H1 (cell line): Measurements from ENCODE around the gene GATAD2B. TPM values are rescaled to one million over a fixed set of nuclear protein-coding genes. Genes with fewer than 3 reads are reported as not detected.
"Not testable (repeated sequence)": the region's sequence is repeated elsewhere in the genome, so short reads cannot be mapped to it uniquely, and the experiment has no call there.

ENCODE experiments used
- CTCF ChIA-PET: fragments of 300-600 bp; sonication (Branson Sonifier 250); formaldehyde crosslinking; loops from one replicate; lab custom pipeline; 2021; ENCODE audit not compliant: partially characterized antibody; lab: Charles Lee
- POLR2A ChIA-PET: fragments of 300-600 bp; sonication (Branson Sonifier 250); formaldehyde crosslinking; loops from one replicate; lab custom pipeline; 2021; ENCODE audit warnings: inconsistent platforms; ENCODE audit not compliant: partially characterized antibody; lab: Charles Lee
- DNase-seq, 2 experiments: peaks; one replicate each; pipeline versions ENCODE4 v3.0.0 to v3.0.0-alpha.2; 2010 to 2022; ENCODE audit warnings: low spot score in 2 of 2, low read depth in 1 of 2, mixed read lengths in 1 of 2
- FAIRE-seq: peaks from 2 replicates; lab custom pipeline; 2011; peaks lifted over from hg19 to GRCh38; lab: Jason Lieb, UNC
- H2AFZ ChIP-seq: 2 replicates; pipeline ENCODE4 v1.8.1; 2012; ENCODE audit warnings: low read length, inconsistent platforms
- H2AK5ac ChIP-seq: 2 replicates; pipeline ENCODE4 v1.6.1; 2013; ENCODE audit warnings: low read depth, low read length
- H2BK120ac ChIP-seq: replicated peaks from 2 replicates; pipeline ENCODE3; 2013; ENCODE audit warnings: low read depth, low read length, inconsistent platforms
- H2BK12ac ChIP-seq: 2 replicates; pipeline ENCODE4 v1.6.1; 2013; ENCODE audit warnings: low read depth, low read length
- H2BK15ac ChIP-seq: 2 replicates; pipeline ENCODE4 v1.6.1; 2013; ENCODE audit warnings: low read length
- H2BK20ac ChIP-seq: 2 replicates; pipeline ENCODE4 v1.6.1; 2013; ENCODE audit warnings: low read length
- H2BK5ac ChIP-seq: 2 replicates; pipeline ENCODE4 v1.6.1; 2013; ENCODE audit warnings: low read depth, low read length
- H3K14ac ChIP-seq: 2 replicates; pipeline ENCODE4 v1.6.1; 2013; ENCODE audit warnings: inconsistent platforms; ENCODE audit not compliant: insufficient read length
- H3K18ac ChIP-seq: 2 replicates; pipeline ENCODE4 v1.6.1; 2013; ENCODE audit warnings: low read length; ENCODE audit errors: extremely low read depth
- H3K23ac ChIP-seq: 2 replicates; pipeline ENCODE4 v1.6.1; 2013; ENCODE audit warnings: inconsistent platforms; ENCODE audit not compliant: insufficient read length
- H3K23me2 ChIP-seq: 2 replicates; pipeline ENCODE4 v1.6.1; 2013; ENCODE audit warnings: low read depth, low read length
- H3K27ac ChIP-seq: 2 replicates; pipeline ENCODE4 v1.6.1; 2011; ENCODE audit warnings: low read depth, low read length, inconsistent platforms
- H3K27me3 ChIP-seq, 4 experiments: replicated peaks in 1 of 4; 1 replicate in 1 of 4; 2 replicates in 3 of 4; pipeline versions ENCODE4 v1.6.1 to v1.8.1; 2011 to 2013; ENCODE audit warnings: low read length in 3 of 4, mild to moderate bottlenecking in 3 of 4, inconsistent platforms in 2 of 4, mixed read lengths in 2 of 4, moderate library complexity in 1 of 4; ENCODE audit not compliant: control insufficient read depth in 3 of 4, insufficient read depth in 3 of 4; ENCODE audit errors: extremely low read depth in 1 of 4
- H3K36me3 ChIP-seq, 4 experiments: 2 replicates each; pipeline versions ENCODE4 v1.6.1 to v1.8.1; 2011 to 2013; ENCODE audit warnings: mild to moderate bottlenecking in 4 of 4, low read length in 3 of 4, moderate library complexity in 2 of 4, control low read depth in 1 of 4, inconsistent platforms in 1 of 4; ENCODE audit not compliant: insufficient read depth in 4 of 4, control insufficient read depth in 2 of 4
- H3K4ac ChIP-seq: replicated peaks from 2 replicates; pipeline ENCODE3; 2013; ENCODE audit warnings: low read length, low read depth, mixed read lengths, inconsistent platforms; ENCODE audit not compliant: insufficient read length
- H3K4me1 ChIP-seq, 4 experiments: replicated peaks in 1 of 4; 1 replicate in 1 of 4; 2 replicates in 3 of 4; pipeline versions ENCODE4 v1.6.1 to v1.8.1; 2011 to 2013; ENCODE audit warnings: low read length in 3 of 4, inconsistent platforms in 2 of 4, mixed read lengths in 1 of 4; ENCODE audit not compliant: insufficient read depth in 4 of 4, control insufficient read depth in 3 of 4
- H3K4me2 ChIP-seq, 2 experiments: 2 replicates each; pipeline versions ENCODE4 v1.6.1 to v1.8.1; 2011 to 2013; ENCODE audit warnings: low read depth in 2 of 2, low read length in 2 of 2, control low read depth in 1 of 2, inconsistent platforms in 1 of 2, mild to moderate bottlenecking in 1 of 2; ENCODE audit not compliant: insufficient read depth in 1 of 2
- H3K4me3 ChIP-seq, 4 experiments: fragments of 200-600, 300-600 bp in 1 of 4; sonication (generic), shearing (Covaris generic), sonication (Bioruptor Twin) in 1 of 4; 2 replicates each; pipeline versions ENCODE4 v1.5.1 to v1.8.1; 2011 to 2016; ENCODE audit warnings: low read length in 4 of 4, low read depth in 3 of 4, control low read depth in 2 of 4, inconsistent platforms in 2 of 4, mild to moderate bottlenecking in 2 of 4, mixed read lengths in 1 of 4, moderate library complexity in 1 of 4; ENCODE audit not compliant: insufficient read depth in 2 of 4; ENCODE audit errors: extremely low read depth in 1 of 4
- H3K56ac ChIP-seq: replicated peaks from 2 replicates; pipeline ENCODE3; 2013; ENCODE audit warnings: low read depth, mild to moderate bottlenecking, mixed read lengths, low read length, inconsistent platforms; ENCODE audit not compliant: insufficient read length
- H3K79me1 ChIP-seq: 2 replicates; pipeline ENCODE4 v1.6.1; 2013; ENCODE audit warnings: low read depth, low read length, control low read depth
- H3K79me2 ChIP-seq, 2 experiments: 2 replicates each; pipeline versions ENCODE4 v1.6.1 to v1.8.1; 2012 to 2013; ENCODE audit warnings: low read length in 2 of 2, mild to moderate bottlenecking in 2 of 2, inconsistent platforms in 1 of 2; ENCODE audit not compliant: insufficient read depth in 2 of 2, control insufficient read depth in 1 of 2
- H3K9ac ChIP-seq, 4 experiments: replicated peaks in 1 of 4; 1 replicate in 1 of 4; 2 replicates in 3 of 4; pipeline versions ENCODE4 v1.6.1 to v1.8.1; 2011 to 2013; ENCODE audit warnings: low read depth in 3 of 4, low read length in 3 of 4, control low read depth in 2 of 4, mild to moderate bottlenecking in 2 of 4, moderate library complexity in 2 of 4, inconsistent platforms in 1 of 4; ENCODE audit errors: extremely low read depth in 1 of 4
- H3K9me3 ChIP-seq, 2 experiments: 2 replicates each; pipeline versions ENCODE4 v1.6.1 to v1.8.1; 2012 to 2013; ENCODE audit warnings: mild to moderate bottlenecking in 2 of 2, moderate library complexity in 2 of 2, control low read depth in 1 of 2, inconsistent platforms in 1 of 2, low read depth in 1 of 2, low read length in 1 of 2, mixed read lengths in 1 of 2; ENCODE audit not compliant: insufficient read depth in 2 of 2
- H4K20me1 ChIP-seq, 2 experiments: replicated peaks in 1 of 2; 2 replicates each; pipeline versions ENCODE3 to v1.8.1; 2011 to 2013; ENCODE audit warnings: inconsistent platforms in 2 of 2, low read length in 2 of 2, mild to moderate bottlenecking in 1 of 2; ENCODE audit not compliant: insufficient read depth in 2 of 2, control insufficient read depth in 1 of 2
- H4K5ac ChIP-seq: 2 replicates; pipeline ENCODE4 v1.6.1; 2013; ENCODE audit warnings: low read length, low read depth, mixed read lengths, inconsistent platforms; ENCODE audit not compliant: insufficient read length
- H4K8ac ChIP-seq: 2 replicates; pipeline ENCODE4 v1.8.0; 2013; ENCODE audit warnings: mild to moderate bottlenecking, moderate library complexity, low read length, inconsistent platforms; ENCODE audit not compliant: insufficient read depth; ENCODE audit errors: extremely low read depth
- H4K91ac ChIP-seq: replicated peaks from 2 replicates; pipeline ENCODE3; 2013; ENCODE audit warnings: low read length, mixed read lengths, inconsistent platforms; ENCODE audit not compliant: insufficient read length
- WGBS, 2 experiments: shearing (Covaris generic) in 1 of 2; methylation state at CpG; one replicate each; pipeline versions ENCODE4 v1.1.6 to v1.1.7; 2013 to 2015; ENCODE audit warnings: low lambda C conversion rate in 2 of 2, mixed read lengths in 2 of 2, inconsistent platforms in 1 of 2, low coverage in 1 of 2, missing lambda C conversion rate in 1 of 2; ENCODE audit not compliant: insufficient replicate concordance in 2 of 2, insufficient coverage in 1 of 2, insufficient read length in 1 of 2; ENCODE audit errors: extremely low coverage in 1 of 2, missing lambda C conversion rate in 1 of 2; 5-methylcytosine and 5-hydroxymethylcytosine counted together
- polyA plus RNA-seq, 7 experiments: library from polyadenylated mRNA; depleted of rRNA in 3 of 7; stranded (reverse) in 5 of 7; unstranded in 2 of 7; fragments of >200 nt in 5 of 7; fragments of 200-250 nt in 2 of 7; gene quantifications; 1 replicate in 5 of 7; 2 replicates in 1 of 7; 4 replicates in 1 of 7; pipeline versions ENCODE4 v1.2.1 to v1.2.3, GENCODE V29; 2011 to 2013; ENCODE audit warnings: missing spikeins in 2 of 7, mixed read lengths in 2 of 7
- total RNA-seq: library from RNA; stranded (reverse); fragmentation: NEBNext Ultra II Directional; extraction: Animal tissue kit (Norgen Biotek cat#: 25700); gene quantifications from 2 replicates; pipeline ENCODE4 v1.2.1, GENCODE V29; 2021

Gene GATAD2B
- total and polyA plus RNA-seq, 2 of the 8 experiments (the other 6 are each of a cell fraction or from before 2014, with no cell fraction given): 8.4 to 39.1 TPM

- H2BK15ac ChIP-seq: not testable (repeated sequence)
Observed at GRCh38 chr1:153910560-153910959, 12.2 kb downstream of the GATAD2B start.

More at GRCh38 chr1:153910560-153910959, 12.2 kb downstream of the GATAD2B start:
- peaks cover 12 to 93% of the 10 kb centered on the region in 2 experiments for H3K79me2 ChIP-seq
- not testable (repeated sequence) for H2BK120ac ChIP-seq, H3K4me3 ChIP-seq, H3K18ac ChIP-seq, H3K23ac ChIP-seq, H3K79me1 ChIP-seq, H3K4ac ChIP-seq, H4K91ac ChIP-seq, H2AK5ac ChIP-seq, H2BK5ac ChIP-seq, H3K23me2 ChIP-seq, DNase-seq, H3K9me3 ChIP-seq, H3K4me1 ChIP-seq, FAIRE-seq, H3K36me3 ChIP-seq, H3K27me3 ChIP-seq, H3K56ac ChIP-seq, H3K4me2 ChIP-seq, H3K9ac ChIP-seq, H4K5ac ChIP-seq, H3K27ac ChIP-seq, H3K14ac ChIP-seq, H4K8ac ChIP-seq, H2BK12ac ChIP-seq, H2BK20ac ChIP-seq, H2AFZ ChIP-seq, H4K20me1 ChIP-seq
- WGBS, 2 experiments: 91% methylated on average over 6 of the region's 6 CpGs; no CpG with 5 or more reads in 1 of the 2 experiments
- POLR2A ChIA-PET: interaction anchor here (0.7 to 4.7 kb wide), 6 partner anchors 9 to 81 kb away, joined by 3 to 35 read pairs (median 6); partner anchors contain the start of genes GATAD2B and RPS27
- CTCF ChIA-PET: interaction anchor here (0.7 to 1.5 kb wide), 3 partner anchors 10 to 282 kb away, joined by 3 to 5 read pairs (median 3); partner anchors contain the start of gene S100A1
